22Rv1 (cell line): ENCODE measurements around the gene MBTD1.

Experiments
- H3K27ac ChIP-seq: fragments of 450-650 bp; 2 replicates; pipeline ENCODE4 v1.5.1; 2017
- ZFX ChIP-seq: fragments of 450-650 bp; IDR thresholded peaks from 2 replicates; pipeline ENCODE4 v1.6.1; 2017; ENCODE audit warnings: antibody characterized with exemption, borderline replicate concordance
- TF ChIP-seq, protein P1 (sequence below): fragments of 450-650 bp; IDR thresholded peaks from 2 replicates; pipeline ENCODE4 v1.5.1; 2017; ENCODE audit warnings: mild to moderate bottlenecking

MBTD1 gene

DNA sequence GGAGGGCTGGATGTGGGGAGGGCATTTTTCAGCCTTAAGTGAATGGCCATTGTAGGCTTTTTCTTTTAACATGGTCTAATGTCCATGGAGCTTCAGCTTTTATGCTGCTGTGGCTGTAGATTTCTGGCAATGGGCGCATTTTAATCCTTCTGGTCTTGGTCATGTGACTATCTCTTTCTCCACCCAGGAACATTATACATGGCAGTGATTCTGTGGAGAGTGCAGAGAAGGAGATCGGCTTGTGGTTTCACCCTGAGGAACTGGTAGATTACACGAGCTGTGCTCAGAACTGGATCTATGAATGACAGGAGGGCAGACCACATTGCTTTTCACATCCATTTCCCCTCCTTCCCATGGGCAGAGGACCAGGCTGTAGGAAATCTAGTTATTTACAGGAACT is 98.3 kb downstream of the MBTD1 start:
- no peak overlapping the region for H3K27ac ChIP-seq
- TF ChIP-seq, protein P1, sequence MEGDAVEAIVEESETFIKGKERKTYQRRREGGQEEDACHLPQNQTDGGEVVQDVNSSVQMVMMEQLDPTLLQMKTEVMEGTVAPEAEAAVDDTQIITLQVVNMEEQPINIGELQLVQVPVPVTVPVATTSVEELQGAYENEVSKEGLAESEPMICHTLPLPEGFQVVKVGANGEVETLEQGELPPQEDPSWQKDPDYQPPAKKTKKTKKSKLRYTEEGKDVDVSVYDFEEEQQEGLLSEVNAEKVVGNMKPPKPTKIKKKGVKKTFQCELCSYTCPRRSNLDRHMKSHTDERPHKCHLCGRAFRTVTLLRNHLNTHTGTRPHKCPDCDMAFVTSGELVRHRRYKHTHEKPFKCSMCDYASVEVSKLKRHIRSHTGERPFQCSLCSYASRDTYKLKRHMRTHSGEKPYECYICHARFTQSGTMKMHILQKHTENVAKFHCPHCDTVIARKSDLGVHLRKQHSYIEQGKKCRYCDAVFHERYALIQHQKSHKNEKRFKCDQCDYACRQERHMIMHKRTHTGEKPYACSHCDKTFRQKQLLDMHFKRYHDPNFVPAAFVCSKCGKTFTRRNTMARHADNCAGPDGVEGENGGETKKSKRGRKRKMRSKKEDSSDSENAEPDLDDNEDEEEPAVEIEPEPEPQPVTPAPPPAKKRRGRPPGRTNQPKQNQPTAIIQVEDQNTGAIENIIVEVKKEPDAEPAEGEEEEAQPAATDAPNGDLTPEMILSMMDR = no peak
- no peak for TF ChIP-seq ZFX

DNA sequence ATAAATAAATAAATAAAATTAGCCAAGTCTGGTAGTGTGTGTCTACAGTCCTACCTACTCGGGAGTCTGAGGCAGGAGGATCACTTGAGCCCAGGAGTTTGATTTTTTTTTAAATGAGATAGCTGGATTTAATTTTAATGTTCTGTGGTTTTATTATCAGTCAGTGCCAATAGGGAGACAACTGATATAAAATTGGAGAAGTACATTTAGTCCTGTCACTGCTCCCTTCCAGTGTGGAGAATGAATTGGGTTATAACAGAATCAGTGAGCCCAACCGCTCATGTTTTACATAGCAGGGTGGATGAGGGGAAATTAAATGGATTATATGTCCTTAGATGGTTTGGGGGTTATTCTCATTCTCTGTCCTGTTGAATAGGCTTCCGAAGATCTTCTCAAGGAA is 100.2 kb downstream of the MBTD1 start:
- H3K27ac ChIP-seq = no peak overlapping the region
- TF ChIP-seq, protein P1 = no peak
- TF ChIP-seq ZFX = no peak

DNA sequence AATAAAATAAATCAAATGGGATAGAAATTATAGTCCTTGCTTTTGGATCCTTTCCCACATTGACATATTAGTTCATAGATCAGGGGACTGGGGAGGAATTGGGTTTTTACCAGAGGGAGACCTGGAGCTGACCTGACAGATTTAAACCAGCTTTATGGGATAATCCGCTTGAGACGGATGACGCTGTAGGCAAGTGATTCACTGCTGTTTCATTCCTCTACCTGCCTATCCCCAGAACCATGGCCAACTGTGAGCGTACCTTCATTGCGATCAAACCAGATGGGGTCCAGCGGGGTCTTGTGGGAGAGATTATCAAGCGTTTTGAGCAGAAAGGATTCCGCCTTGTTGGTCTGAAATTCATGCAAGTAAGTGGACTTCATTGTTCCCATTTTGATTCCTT is 104.4 kb downstream of the MBTD1 start:
- TF ChIP-seq ZFX = no peak
- TF ChIP-seq, protein P1 = no peak
- no peak overlapping the region for H3K27ac ChIP-seq

DNA sequence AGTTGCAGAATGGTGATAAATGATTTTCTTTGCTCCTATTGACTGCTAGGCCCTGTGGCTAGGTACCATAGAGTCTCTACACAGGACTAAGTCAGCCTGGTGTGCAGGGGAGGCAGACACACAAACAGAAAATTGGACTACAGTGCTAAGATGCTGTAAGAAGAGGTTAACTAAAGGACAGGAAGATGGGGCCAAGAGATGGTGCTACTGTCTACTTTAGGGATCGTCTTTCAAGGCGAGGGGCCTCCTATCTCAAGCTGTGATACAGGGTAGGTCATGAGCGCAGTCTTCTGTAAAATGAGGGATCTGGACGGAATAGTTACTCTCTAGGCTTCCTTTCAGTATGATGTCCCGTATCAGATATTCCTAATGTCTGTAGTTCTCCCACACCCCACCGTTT is 105.7 kb downstream of the MBTD1 start:
- TF ChIP-seq ZFX = no peak
- TF ChIP-seq, protein P1 = no peak

DNA sequence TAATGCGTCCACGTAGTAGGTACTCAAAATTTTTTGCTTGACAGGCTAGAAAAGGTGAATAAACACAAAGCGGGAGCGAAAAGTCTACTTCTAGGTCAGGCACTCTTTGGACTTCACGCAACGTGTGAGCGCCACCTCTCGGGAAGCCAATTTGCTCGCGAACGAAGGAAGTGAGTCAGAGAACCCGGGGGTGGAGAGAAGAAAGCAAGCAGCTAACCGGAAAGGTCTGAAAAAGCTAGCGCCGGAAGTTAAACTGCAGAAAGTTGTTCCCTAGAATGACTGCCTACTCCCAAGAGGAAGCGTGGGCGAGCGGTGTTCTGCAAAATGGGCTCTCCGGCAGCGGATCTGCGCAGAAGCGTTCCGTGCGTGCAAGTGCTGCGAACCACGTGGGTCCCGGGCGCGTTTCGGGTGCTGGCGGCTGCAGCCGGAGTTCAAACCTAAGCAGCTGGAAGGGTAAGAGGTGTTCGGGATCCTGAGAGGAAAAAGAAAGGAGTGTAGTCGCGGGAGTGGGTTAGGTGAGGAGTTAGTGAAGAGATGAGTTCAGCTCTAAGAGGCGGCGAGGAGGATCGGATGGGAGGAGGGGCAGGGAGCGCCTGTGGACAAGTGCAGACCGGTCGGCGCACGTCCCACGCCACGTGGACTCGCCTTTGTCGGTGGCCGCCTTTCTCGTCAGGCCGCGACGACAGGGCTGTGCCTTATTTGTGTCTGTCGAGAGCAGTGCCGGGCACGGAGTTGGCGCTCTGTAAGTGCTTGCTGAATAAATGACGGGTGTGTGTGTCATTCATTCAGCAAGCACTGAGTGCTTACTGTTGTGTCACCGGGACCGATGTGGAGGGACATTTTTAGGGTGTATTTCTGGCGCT is 106.4 kb downstream of the MBTD1 start, which contains the start of gene NME1:
Gene NME1, plus strand, starts transcription at position 350 of the 863 bp plus-strand sequence. CDS start 2,096 bp downstream, outside the sequence.
- peak within 1 kb of the TSS; percentile 84 for H3K27ac ChIP-seq
- TF ChIP-seq, protein P1 = peak; percentile 90
- no peak for TF ChIP-seq ZFX

More for the DNA sequence above, 105.7 kb downstream of the MBTD1 start:
- peak overlapping the region; percentile 84 for H3K27ac ChIP-seq

DNA sequence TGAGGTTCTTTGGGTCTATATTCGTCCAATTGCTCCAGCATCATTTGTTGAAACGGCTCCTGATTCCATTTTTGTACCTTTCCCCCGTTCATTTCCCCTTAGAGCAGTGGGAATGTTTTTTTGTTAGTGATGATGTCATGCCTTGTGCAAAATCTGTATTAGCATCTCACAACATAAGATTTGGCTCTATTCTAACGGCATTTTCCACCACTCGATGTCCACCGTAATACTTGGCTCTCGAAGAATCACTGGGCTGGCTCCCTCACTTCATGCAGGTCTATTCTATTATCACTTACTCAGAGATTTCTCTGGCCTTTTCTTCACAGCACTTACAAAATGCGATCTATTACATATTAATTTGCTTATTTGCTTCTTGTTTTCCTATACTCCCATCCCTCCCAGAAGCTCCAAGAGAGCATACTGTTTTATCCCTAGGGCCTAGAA is 107.1 kb downstream of the MBTD1 start:
- no peak for TF ChIP-seq ZFX
- TF ChIP-seq, protein P1 = no peak
- H3K27ac ChIP-seq = peak overlapping the region; percentile 84

DNA sequence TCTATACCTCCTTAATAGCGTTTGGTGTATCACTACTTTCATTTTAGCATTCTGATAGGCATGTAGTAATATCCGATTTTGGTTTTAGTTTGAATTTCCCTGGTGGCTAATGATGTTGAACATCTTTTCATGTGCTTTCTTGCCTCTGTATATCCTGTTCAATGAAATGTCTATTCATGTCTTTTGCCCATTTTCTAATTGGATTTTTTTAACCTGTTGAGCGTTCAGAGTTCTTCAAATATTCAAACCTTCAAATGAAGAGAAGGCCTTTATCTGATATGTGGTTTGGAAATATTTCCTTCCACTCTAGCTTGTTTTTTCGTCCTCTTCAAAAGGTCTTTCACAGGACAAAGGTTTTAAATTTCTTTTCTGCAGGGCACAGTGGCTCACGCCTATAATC is 108.9 kb downstream of the MBTD1 start:
- no peak overlapping the region for H3K27ac ChIP-seq
- no peak for TF ChIP-seq ZFX
- TF ChIP-seq, protein P1 = no peak
